Measurements from ENCODE around the gene SLCO4A1. TPM values are rescaled to one million over a fixed set of nuclear protein-coding genes. Genes with fewer than 3 reads are reported as not detected.

The SLCO4A1 gene
- total and polyA plus RNA-seq, 2 donors (not counting 3 experiments of a cell fraction or from before 2014, with no cell fraction given), result 1.4 to 4.1 TPM

GRCh38 chr20:62603907-62604785 lies 38.2 kb upstream of the SLCO4A1 start:
- dilution Hi-C loops (cut with MboI; ENCODE audit: extremely low pct_ligation_motif_present, low sequenced_read_pairs) (no loop called here), intact Hi-C loops (cut with micrococcal nuclease) (loop anchor here (1.0 kb wide), 1 partner anchor 14 kb away; no protein-coding TSS in a partner anchor)
- Histone ChIP-seq H3K9me1 (replicated peaks; ENCODE audit: control insufficient read depth, extremely low read depth, insufficient read depth, low read length) (no peaks in the 10 kb centered on the region), H3K27ac (ENCODE audit: insufficient read depth, low read depth, low read length) (peak overlapping the region; percentile 16), H3K9ac (replicated peaks; ENCODE audit: extremely low read depth, insufficient read depth, low read length) (peak overlapping the region; percentile 35), H4K20me1 (replicated peaks; ENCODE audit: control insufficient read depth, extremely low read depth, insufficient read depth, low read length) (no peaks in the 10 kb centered on the region), H3K4me2 (ENCODE audit: insufficient read depth, low read length) (no peak overlapping the region), H3K27me3 (ENCODE audit: control insufficient read depth in 2 of 2, insufficient read depth in 2 of 2, low read length in 2 of 2) (no peaks in the 10 kb centered on the region), H2AFZ (ENCODE audit: low read depth, low read length) (peak overlapping the region; percentile 77), H3K4me1 (ENCODE audit: control insufficient read depth, extremely low read depth, insufficient read depth, low read length) (peaks cover 16% of the 10 kb centered on the region), H3K36me3 (ENCODE audit: control insufficient read depth in 2 of 2, extremely low read depth in 1 of 2, insufficient read depth in 2 of 2, low read length in 2 of 2) (no peaks in the 10 kb centered on the region), H3K79me2 (ENCODE audit: control insufficient read depth, insufficient read depth, low read length) (no peaks in the 10 kb centered on the region), H3K4me3 (replicated peaks in 1 of 3; ENCODE audit: insufficient read depth in 1 of 3, low read depth in 1 of 3, low read length in 3 of 3) (no peak overlapping the region), H3K9me3 (replicated peaks; ENCODE audit: control insufficient read depth, insufficient read depth, low read length) (no peaks in the 10 kb centered on the region)
- POLR2A ChIA-PET, result interaction anchor here (1.1 kb wide), 1 partner anchor 102 kb away, joined by 3 read pairs; no protein-coding TSS in a partner anchor
- TF ChIP-seq, protein P1, sequence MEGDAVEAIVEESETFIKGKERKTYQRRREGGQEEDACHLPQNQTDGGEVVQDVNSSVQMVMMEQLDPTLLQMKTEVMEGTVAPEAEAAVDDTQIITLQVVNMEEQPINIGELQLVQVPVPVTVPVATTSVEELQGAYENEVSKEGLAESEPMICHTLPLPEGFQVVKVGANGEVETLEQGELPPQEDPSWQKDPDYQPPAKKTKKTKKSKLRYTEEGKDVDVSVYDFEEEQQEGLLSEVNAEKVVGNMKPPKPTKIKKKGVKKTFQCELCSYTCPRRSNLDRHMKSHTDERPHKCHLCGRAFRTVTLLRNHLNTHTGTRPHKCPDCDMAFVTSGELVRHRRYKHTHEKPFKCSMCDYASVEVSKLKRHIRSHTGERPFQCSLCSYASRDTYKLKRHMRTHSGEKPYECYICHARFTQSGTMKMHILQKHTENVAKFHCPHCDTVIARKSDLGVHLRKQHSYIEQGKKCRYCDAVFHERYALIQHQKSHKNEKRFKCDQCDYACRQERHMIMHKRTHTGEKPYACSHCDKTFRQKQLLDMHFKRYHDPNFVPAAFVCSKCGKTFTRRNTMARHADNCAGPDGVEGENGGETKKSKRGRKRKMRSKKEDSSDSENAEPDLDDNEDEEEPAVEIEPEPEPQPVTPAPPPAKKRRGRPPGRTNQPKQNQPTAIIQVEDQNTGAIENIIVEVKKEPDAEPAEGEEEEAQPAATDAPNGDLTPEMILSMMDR (IDR thresholded peaks at IDR 0.05; ENCODE audit: extremely low read depth in 1 of 2, insufficient read depth in 1 of 2, low read depth in 1 of 2, low read length in 2 of 2), result no peak
- TF ChIP-seq, protein P2, sequence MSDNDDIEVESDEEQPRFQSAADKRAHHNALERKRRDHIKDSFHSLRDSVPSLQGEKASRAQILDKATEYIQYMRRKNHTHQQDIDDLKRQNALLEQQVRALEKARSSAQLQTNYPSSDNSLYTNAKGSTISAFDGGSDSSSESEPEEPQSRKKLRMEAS (IDR thresholded peaks at IDR 0.05; ENCODE audit: insufficient read depth, insufficient read length), result no peak
- no peak for TF ChIP-seq GATA2 (IDR thresholded peaks at IDR 0.05; ENCODE audit: insufficient read depth, insufficient read length, low read depth, low read length)
- no peak for FAIRE-seq
- DNase-seq (ENCODE audit: low read depth, low spot score), result no peak
- CTCF ChIA-PET, result interaction anchor here (0.6 to 2.1 kb wide), 13 partner anchors 8 to 222 kb away, joined by 3 to 25 read pairs (median 4); partner anchors contain the start of gene RPS21
- no TSS peak for BruUV-seq (replicated peaks)
